Heart right ventricle (tissue), 16 donors: ENCODE results near the gene RPS6KA2. TPM values are rescaled to one million over a fixed set of nuclear protein-coding genes. Genes with fewer than 3 reads are reported as not detected.
"Not testable (repeated sequence)": the region's sequence is repeated elsewhere in the genome, so short reads cannot be mapped to it uniquely, and the experiment has no call there.

Experiments used
- ATAC-seq, 8 donors: fragments of 200-7000 bp; cut with Tn5 transposase; one replicate each; pipeline ENCODE4 v1.9.1; 2020; ENCODE audit warnings: mild to moderate bottlenecking in 8 of 8, moderate library complexity in 8 of 8, moderate number of reproducible peaks in 1 of 8
- DNase-seq, 2 donors: peaks; one replicate each; pipeline ENCODE4 v3.0.0-alpha.2; 2020
- H3K27ac ChIP-seq, 10 donors: fragments of 200-600 bp; sonication (generic) in 2 of 10; one replicate each; pipeline versions ENCODE4 v1.5.0 to v1.8.0; 2020 to 2022; ENCODE audit warnings: mild to moderate bottlenecking in 3 of 10
- H3K27me3 ChIP-seq, 7 donors: fragments of 200-600 bp; one replicate each; pipeline ENCODE4 v1.8.0; 2021 to 2022; ENCODE audit warnings: mild to moderate bottlenecking in 2 of 7
- H3K36me3 ChIP-seq, 9 donors: fragments of 200-600 bp; sonication (generic) in 1 of 9; one replicate each; pipeline versions ENCODE4 v1.5.0 to v1.8.0; 2020 to 2022; ENCODE audit warnings: mild to moderate bottlenecking in 2 of 9
- H3K4me1 ChIP-seq, 9 donors: fragments of 200-600 bp; sonication (generic) in 1 of 9; one replicate each; pipeline versions ENCODE4 v1.5.0 to v1.8.0; 2020 to 2022; ENCODE audit warnings: mild to moderate bottlenecking in 4 of 9
- H3K4me3 ChIP-seq, 10 donors: fragments of 200-600 bp; sonication (generic) in 2 of 10; one replicate each; pipeline versions ENCODE4 v1.5.0 to v1.8.0; 2020 to 2022; ENCODE audit warnings: mild to moderate bottlenecking in 7 of 10, moderate library complexity in 2 of 10
- H3K9me3 ChIP-seq, 11 donors: fragments of 200-600 bp in 10 of 11; sonication (generic) in 2 of 11; one replicate each; pipeline versions ENCODE4 v1.5.0 to v1.8.0; 2013 to 2022; ENCODE audit warnings: mild to moderate bottlenecking in 2 of 11, control low read depth in 1 of 11, moderate library complexity in 1 of 11
- WGBS, 2 donors: extraction: QIAGEN DNeasy Blood & Tissue Kit; methylation state at CpG; one replicate each; pipeline ENCODE4 v1.1.7; 2013; ENCODE audit warnings: inconsistent platforms in 1 of 2; 5-methylcytosine and 5-hydroxymethylcytosine counted together
- intact Hi-C, 10 donors: fragments of 100-400 bp; cut with DNase I; formaldehyde crosslinking; loops; one replicate each; pipeline versions ENCODE4 v1.11.1 to v1.14.2; 2022
- polyA plus RNA-seq, 2 donors: library from polyadenylated mRNA; stranded (reverse); fragments of 200-250 nt; gene quantifications; one replicate each; pipeline ENCODE4 v1.2.3, GENCODE V29; 2013
- total RNA-seq, 10 donors: library from RNA; stranded (reverse); fragmentation: NEBNext Ultra II Directional in 3 of 10; extraction: Animal tissue kit (Norgen Biotek cat#: 25700) in 3 of 10; gene quantifications; one replicate each; pipeline versions ENCODE4 v1.2.1 to v1.2.4, GENCODE V29; 2021 to 2023
- TF ChIP-seq, protein P1 (sequence below), 9 donors: fragments of 200-600 bp; sonication (generic) in 2 of 9; IDR thresholded peaks; one replicate each; pipeline versions ENCODE4 v1.5.0 to v1.8.0; 2021 to 2022; ENCODE audit warnings: antibody characterized with exemption in 9 of 9, mild to moderate bottlenecking in 5 of 9, moderate library complexity in 1 of 9
- donor health status: Arrhythmogenic right ventricular cardiomyopathy.
- donor health status: ischemic (EF 13 %, LVEDD 7.1; RV severe dilation, severe dysfunction).
- donor health status: healthy with polysubstance abuse.
- donor health status: DM: no; HTN: yes; CAD: no.
- donor health status: DM: no; HTN: no; CAD: no.
- donor health status: ischemic (EF 25% LVEDD 6.9; RV normal size, moderate dysfunction).
- donor health status: ischemic (EF 25% LVEDD 5.7; RV mildly dilated, moderate dysfunction).
- donor health status: healthy.
- donor health status: DM: yes; HTN: yes; CAD: no.
- donor health status: Ischemic cardiomyopathy.
- donor health status: ischemic (EF 35%, LVEDD 5.7; RV mildly dilated, moderate dysfunction).
- donor health status: nonischemic (EF 11% LVEDD 7.7; RV severe dilation, severe dysfunction).
- donor health status: DM: yes; HTN: yes; CAD: no.
- donor health status: PGD.
- donor health status: ischemic (EF 29% LVEDD 5.4; RV normal size, mild dysfunction).
- donor health status: nonischemic (EF 23%, LVEDD 6.1; RV moderate dilation, normal function).

Gene RPS6KA2
- total and polyA plus RNA-seq, 12 donors = 20.3 to 91.4 (median 73.7) TPM

DNA sequence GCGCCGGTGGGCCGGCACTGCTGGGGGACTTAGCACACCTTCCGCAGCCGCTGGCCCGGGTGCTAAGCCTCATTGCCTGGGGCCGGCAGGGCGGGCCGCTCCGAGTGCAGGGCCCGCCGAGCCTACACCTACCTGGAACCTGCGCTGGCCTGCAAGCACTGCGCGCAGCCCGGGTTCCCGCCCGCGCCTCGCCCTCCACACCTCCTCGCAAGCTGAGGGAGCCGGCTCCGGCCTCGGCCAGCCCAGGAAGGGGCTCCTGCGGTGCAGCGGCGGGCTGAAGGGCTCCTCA lies 233.6 kb downstream of the RPS6KA2 start:
- Histone ChIP-seq H3K27me3 (peaks cover 0 to 33% (median 9%) of the 10 kb centered on the region in 7 donors), H3K36me3 (no peaks in the 10 kb centered on the region), H3K4me1 (no peaks in the 10 kb centered on the region), H3K4me3 (no peak overlapping the region), H3K9me3 (peaks cover 0 to 4% (median 0%) of the 10 kb centered on the region in 11 donors), H3K27ac (no peak overlapping the region)
- 71 to 72% methylated on average over 27 of the region's 27 CpGs for WGBS, 2 donors
- no peak for DNase-seq
- intact Hi-C loops = loop anchor here in 2 of 10 donors (10.0 kb wide), 2 partner anchors 79 to 239 kb away; no protein-coding TSS in a partner anchor
- TF ChIP-seq, protein P1, sequence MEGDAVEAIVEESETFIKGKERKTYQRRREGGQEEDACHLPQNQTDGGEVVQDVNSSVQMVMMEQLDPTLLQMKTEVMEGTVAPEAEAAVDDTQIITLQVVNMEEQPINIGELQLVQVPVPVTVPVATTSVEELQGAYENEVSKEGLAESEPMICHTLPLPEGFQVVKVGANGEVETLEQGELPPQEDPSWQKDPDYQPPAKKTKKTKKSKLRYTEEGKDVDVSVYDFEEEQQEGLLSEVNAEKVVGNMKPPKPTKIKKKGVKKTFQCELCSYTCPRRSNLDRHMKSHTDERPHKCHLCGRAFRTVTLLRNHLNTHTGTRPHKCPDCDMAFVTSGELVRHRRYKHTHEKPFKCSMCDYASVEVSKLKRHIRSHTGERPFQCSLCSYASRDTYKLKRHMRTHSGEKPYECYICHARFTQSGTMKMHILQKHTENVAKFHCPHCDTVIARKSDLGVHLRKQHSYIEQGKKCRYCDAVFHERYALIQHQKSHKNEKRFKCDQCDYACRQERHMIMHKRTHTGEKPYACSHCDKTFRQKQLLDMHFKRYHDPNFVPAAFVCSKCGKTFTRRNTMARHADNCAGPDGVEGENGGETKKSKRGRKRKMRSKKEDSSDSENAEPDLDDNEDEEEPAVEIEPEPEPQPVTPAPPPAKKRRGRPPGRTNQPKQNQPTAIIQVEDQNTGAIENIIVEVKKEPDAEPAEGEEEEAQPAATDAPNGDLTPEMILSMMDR (IDR thresholded peaks at IDR 0.05) = no peak
- no peak for ATAC-seq

DNA sequence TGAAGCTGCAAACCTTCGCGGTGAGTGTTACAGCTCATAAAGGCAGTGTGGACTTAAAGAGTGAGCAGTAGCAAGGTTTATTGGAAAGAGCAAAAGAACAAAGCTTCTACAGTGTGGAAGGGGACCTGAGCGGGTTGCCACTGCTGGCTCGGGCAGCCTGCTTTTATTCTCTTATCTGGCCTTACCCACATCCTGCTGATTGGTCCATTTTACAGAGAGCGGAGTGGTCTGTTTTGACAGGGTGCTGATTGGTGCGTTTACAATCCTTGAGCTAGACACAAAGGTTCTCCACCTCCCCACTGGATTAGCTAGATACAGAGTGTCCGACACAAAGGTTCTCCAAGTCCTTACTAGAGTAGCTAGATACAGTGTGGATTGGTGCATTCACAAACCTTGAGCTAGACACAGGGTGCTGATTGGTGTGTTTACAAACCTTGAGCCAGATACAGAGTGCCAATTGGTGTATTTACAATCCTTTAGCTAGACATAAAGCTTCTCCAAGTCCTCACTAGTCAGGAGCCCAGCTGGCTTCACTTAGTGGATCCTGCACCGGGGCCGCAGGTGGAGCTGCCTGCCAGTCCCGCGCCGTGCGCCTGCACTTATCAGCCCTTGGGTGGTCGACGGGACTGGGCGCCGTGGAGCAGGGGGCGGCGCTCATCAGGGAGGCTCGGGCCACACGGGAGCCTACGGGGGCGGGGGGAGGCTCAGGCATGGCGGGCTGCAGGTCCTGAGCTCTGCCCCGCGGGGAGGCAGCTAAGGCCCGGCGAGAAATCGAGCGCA lies 234.1 kb downstream of the RPS6KA2 start:
- not testable (repeated sequence) for H3K4me1 ChIP-seq, H3K4me3 ChIP-seq, H3K9me3 ChIP-seq, DNase-seq, H3K27ac ChIP-seq, H3K36me3 ChIP-seq, ATAC-seq
- H3K27me3 ChIP-seq = peaks cover 0 to 33% (median 9%) of the 10 kb centered on the region in 7 donors
- intact Hi-C loops = loop anchor here in 2 of 10 donors (10.0 kb wide), 2 partner anchors 78 to 238 kb away; no protein-coding TSS in a partner anchor
- 70 to 74% methylated on average over 25 to 30 of the region's 30 CpGs for WGBS, 2 donors

DNA sequence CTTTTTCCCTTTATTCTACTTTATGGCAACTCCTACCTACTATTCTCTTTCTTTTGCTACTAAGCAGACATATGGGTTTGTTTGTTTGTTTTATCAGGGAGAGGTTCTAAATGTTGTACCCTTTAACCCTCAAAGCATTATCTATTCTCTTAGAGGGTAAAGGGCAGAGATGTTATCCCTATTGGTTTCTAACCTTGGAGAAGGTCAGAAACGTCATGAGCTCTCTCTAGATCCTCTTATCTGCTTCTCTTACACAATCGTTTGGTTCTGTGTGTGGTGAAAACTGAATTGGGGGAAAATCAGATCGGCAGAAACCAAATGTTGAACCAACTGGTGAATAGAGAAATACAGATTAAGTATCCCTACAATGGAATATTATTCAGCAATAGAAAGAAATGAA lies 237.9 kb downstream of the RPS6KA2 start:
- 33 to 50% methylated on average over 3 of the region's 3 CpGs for WGBS, 2 donors
- no peak for ATAC-seq
- Histone ChIP-seq H3K9me3 (no peaks in the 10 kb centered on the region), H3K27me3 (peaks cover 0 to 20% (median 8%) of the 10 kb centered on the region in 7 donors), H3K4me3 (no peak overlapping the region), H3K27ac (no peak overlapping the region), H3K4me1 (peaks cover 0 to 5% (median 1%) of the 10 kb centered on the region in 9 donors), H3K36me3 (no peaks in the 10 kb centered on the region)
- TF ChIP-seq, protein P1 (IDR thresholded peaks at IDR 0.05) = no peak
- intact Hi-C loops = loop anchor here in 1 of 10 donors (5.0 kb wide), 1 partner anchor 52 kb away; no protein-coding TSS in a partner anchor
- no peak for DNase-seq

DNA sequence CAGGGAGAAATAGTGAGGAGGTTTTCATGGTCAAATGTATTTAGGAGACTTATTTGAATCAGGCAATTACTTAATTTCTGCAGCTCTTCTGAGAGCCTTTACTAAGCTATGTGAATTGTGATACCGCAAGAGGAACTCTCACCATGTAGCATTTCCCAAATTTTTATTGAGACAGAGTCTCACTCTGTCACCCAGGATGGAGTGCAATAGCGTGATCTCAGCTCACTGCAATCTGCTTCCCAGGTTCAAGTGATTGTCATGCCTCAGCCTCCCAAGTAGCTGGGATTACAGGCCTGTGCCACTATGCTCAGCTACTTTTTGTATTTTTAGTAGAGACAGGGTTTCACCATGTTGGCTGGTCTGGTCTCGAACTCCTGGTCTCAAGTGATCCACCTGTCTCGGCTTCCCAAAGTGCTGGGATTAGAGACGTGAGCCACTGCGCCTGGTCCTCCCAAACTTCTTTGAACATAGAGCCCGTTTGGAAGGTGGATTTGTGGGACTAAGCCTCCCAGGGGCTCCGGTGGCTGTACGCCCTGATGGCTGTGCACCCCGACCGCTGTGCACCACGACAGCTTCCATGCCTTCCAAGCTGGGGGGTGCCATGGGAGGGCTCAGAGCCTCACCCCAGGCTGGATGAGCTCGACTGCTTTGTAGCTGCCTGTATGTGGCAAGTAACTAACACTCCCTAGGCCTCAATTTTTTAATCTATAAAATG lies 238.6 kb downstream of the RPS6KA2 start:
- intact Hi-C loops = loop anchor here in 1 of 10 donors (5.0 kb wide), 1 partner anchor 51 kb away; no protein-coding TSS in a partner anchor
- no peak overlapping the region for H3K4me3 ChIP-seq
- TF ChIP-seq, protein P1 (IDR thresholded peaks at IDR 0.05) = no peak
- peaks cover 0 to 9% (median 6%) of the 10 kb centered on the region in 9 donors for H3K4me1 ChIP-seq
- peaks cover 0 to 14% (median 1%) of the 10 kb centered on the region in 7 donors for H3K27me3 ChIP-seq
- no peaks in the 10 kb centered on the region for H3K36me3 ChIP-seq
- DNase-seq = no peak
- ATAC-seq = no peak
- no peaks in the 10 kb centered on the region for H3K9me3 ChIP-seq
- 87 to 91% methylated on average over 13 of the region's 13 CpGs for WGBS, 2 donors
- no peak overlapping the region for H3K27ac ChIP-seq
